DMS153 treated with DMSO at 0.1 percent for 48 hours (cell line): ENCODE results near the gene LTBP3.
A peak's percentile ranks its signal among the peaks of the same experiment; 100 is the strongest.

Source experiments
- DNase-seq: peaks from one replicate; lab custom pipeline; 2025; ENCODE audit not compliant: unreplicated experiment; lab: John Stamatoyannopoulos, UW

LTBP3 gene

DNA sequence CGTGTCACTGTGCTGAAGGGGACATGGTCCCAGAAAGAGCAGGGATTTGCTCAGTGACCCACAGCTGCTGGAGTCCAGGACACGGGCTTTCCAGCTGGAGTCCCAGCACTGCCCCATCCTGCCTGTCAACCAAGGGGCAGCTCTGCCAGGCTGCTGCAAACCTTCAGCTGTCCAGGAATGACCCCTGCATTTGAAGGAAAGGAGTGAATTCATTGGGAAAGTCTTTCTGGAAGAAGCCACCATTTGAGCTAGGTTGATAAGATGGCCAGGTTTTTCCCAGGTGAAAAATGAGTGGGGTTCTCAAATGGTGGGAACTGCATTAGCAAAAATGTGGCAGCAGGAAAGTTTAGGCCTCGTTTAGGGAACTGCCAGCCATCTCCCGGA is 28.1 kb upstream of the LTBP3 start:
- no peak for DNase-seq

DNA sequence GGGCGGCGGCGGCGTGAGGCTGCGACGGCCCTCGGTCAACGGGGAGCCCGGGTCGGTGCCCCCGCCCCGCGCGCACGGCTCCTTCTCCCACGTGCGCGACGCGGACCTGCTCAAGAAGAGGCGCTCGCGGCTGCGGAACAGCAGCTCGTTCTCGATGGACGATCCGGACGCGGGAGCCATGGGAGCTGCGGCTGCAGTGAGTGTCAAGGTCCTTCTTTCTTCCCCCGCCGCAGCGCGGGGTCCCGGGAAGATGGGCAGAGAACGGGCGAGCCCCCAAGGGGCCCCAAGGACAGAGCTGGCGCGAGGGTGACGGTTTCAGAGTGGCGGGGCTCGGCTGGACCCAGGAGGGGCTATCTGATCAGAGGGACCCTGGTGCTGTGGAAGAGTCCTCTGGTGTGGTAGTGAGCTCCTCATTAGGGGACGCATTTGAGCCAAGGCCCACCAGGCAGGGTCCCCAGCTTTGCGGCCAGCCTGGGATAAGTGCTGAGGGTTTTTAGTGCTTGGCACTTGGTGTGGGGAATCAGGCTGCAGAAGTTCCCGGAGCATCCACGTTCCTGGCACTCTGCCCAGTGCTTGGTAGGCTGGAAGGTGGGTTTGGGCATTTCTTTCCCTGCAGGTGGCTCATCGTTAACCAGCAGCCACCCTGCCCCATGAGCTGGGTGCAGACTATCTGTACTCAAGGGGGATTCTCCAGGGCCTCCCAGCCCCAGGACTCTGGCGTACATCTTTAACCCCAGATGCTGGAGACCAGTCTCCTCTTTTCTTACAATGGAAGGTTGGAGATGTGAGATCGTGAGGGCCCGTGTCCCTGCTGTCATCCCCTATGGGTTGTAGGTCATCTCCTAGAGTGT is 27.5 kb upstream of the LTBP3 start:
- DNase-seq: no peak

DNA sequence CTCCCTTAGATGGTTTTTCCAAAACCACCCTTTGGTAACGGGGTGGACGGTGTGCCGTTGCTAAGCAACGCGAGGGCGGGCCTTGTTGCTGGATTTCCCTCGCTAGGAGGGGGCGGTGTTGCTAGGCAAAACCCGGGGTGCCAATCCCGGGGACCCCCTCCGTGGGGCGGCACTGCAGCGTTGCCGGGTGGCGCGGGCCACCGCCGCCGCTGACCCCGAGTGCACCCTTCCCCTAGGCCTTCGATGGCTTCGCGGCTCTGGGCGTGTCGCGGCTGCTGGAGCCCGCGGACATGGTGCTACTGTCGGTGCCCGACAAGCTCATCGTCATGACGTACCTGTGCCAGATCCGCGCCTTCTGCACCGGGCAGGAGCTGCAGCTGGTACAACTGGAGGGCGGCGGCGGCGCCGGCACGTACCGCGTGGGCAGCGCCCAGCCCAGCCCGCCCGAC is 26.6 kb upstream of the LTBP3 start:
- DNase-seq: no peak

DNA sequence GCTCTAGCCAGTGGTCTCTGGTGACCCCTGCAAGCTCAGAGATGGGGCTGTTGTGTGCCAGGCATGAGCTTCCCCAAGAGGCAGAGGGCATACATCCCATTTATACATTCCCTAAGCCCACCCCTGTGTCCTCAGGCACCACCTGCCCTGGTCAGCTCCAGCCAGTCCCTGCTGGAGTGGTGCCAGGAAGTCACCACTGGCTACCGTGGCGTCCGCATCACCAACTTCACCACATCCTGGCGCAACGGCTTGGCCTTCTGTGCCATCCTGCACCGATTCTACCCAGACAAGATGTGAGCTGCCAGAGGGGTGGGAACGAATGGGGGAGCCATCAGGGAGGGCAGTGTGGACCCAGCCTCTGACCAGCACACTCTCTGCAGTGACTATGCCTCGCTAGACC is 25.9 kb upstream of the LTBP3 start:
- no peak for DNase-seq

DNA sequence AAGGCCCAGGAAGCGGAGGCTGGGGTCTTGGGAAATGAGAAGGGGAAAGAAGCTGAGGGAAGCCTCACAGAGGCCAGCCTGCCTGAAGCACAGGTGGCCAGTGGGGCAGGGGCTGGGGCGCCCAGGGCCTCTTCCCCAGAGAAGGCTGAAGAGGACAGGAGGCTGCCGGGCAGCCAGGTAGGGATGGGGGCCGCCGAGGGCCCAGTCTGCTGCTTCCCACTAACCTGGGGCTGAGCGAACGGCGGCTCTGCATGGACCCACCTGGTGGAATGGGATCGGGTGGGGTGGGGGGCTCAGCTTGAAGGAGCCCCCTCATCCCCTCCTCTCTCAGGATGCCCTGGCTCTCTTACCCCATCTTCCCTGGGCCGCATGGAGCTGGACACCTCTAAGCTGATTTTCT is 25.4 kb upstream of the LTBP3 start:
- DNase-seq: no peak

DNA sequence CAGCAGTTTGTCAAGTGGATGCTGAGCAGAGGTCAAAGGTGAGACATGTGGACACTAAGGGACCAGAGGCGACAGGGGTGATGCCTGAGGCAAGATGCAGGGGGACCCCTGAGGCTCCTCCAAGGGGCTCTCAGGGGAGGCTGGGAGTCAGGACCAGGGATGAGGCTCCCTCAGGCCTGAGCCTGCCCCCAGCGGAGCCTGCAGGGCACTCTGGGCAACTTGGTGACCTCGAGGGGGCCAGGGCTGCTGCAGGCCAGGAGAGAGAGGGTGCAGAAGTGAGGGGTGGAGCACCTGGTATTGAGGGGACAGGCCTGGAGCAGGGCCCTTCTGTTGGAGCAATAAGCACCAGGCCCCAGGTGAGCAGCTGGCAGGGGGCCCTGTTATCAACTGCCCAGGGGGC is 23.8 kb upstream of the LTBP3 start:
- no peak for DNase-seq

DNA sequence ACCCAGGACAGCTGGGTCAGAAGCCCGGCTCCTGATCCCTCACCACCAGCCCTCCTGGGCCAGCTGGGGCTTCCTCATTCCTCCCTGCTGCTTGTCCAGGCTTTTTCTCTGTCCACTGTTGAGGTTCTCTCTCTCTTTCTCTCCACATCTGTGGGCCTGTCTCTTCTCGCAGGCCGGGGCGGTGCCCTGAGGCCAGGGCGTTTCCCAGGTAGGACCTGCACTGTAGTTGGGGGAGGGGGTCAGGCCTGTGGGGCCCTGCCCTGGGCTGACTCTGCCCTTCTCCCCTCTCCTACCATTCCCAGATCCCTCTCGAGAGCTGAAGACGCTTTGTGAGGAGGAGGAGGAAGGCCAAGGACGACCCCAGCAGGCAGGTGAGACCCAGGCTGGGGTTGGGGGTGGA is 22.6 kb upstream of the LTBP3 start:
- no peak for DNase-seq

DNA sequence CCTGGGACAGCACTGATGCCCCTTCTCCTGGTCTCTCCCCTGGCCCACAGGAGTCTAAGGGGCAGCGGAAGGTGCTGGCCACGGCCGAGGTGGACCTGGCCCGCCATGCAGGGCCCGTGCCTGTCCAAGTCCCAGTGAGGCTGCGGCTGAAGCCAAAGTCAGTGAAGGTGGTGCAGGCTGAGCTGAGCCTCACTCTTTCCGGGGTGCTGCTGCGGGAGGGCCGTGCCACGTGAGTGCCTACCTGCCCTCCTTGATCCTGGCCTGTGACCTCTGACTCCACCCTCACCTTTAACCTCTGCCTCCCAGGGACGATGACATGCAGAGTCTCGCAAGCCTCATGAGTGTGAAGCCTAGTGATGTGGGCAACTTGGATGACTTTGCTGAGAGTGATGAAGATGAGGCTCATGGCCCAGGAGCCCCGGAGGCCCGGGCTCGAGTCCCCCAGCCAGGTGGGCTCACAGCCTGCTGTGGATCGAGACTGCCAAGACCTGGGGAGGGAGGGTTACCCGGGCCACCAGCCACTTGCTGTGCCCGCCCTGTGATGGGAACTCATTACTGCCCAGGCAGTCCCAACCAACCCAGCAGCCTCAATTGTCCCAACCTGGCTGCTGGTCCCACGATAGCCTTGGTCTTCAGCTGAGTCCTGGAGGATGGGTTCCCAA is 22.0 kb upstream of the LTBP3 start:
- DNase-seq: no peak

DNA sequence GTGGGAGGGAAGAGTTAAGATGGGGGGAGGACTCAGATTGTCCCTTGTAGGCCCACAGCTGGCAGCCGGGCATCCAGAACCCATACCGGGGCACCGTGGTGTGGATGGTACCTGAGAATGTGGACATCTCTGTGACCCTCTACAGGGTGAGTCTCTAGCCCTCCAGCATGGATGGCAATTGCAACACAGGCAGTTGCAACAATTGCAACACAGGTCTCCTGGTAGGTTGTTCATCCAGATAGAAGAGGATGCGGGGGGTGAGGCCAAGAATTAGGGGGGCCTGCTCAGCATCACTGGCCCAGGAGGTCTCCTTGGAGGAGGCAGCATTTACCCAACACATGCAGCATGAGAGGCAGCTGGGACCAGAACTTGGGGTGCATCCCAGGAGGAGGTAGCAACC is 21.1 kb upstream of the LTBP3 start:
- no peak for DNase-seq

DNA sequence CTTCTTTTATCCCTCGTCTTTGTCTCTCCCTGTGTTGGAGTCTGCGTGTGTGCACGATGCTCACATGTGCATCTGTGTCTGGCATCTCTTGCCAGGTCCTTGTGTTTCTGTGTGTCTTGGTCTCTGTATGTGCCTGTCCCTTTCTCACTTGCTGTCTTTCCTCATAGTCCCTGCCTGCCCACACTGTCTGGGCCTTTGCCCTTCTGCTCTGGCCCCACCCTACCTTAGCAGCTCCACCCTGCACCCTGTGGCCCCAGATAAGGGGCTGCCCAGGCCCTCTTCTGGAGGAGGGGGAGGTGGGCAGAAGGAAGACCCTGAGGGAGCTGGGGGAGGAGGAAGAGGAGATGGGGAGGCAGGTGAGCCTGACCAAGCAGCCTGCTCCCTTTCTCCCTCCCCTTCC is 20.5 kb upstream of the LTBP3 start:
- no peak for DNase-seq

DNA sequence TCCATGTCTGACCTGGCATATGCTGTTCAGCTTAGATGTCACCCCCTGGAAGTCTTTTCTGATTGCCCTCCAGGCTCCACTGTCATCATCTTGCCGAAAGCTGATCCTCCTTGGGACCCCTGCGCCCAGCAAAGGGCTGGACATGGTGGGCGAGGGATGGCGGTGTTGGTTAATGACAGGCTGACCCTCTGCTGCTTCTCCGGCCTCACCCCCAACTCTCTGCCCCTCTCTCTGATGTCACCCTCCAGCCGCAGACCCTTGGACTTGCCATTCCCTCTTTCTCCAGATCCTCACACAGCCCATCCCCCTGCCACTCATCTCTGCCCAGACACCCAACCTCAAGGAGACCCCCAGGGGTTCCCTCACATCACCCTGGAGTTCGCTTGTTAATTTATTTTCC is 20.0 kb upstream of the LTBP3 start:
- DNase-seq: no peak

DNA sequence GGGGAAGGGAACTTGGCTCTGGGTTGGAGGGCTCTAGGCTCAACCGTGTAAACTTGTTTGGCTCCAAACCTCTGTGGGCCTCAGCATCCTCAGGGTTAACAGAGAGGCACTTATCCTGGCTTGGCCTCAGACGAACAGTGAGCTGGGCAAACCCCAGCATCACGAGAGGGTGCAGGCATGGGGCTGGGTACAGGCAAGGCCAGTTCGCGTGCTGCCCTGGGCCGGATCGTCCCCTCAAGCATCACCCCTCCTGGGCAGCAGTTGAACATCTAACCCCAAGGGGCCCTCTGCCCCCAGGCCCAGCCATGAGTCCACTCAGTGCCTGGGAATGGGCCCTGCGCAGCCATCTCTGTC is 19.6 kb upstream of the LTBP3 start:
- DNase-seq: no peak

DNA sequence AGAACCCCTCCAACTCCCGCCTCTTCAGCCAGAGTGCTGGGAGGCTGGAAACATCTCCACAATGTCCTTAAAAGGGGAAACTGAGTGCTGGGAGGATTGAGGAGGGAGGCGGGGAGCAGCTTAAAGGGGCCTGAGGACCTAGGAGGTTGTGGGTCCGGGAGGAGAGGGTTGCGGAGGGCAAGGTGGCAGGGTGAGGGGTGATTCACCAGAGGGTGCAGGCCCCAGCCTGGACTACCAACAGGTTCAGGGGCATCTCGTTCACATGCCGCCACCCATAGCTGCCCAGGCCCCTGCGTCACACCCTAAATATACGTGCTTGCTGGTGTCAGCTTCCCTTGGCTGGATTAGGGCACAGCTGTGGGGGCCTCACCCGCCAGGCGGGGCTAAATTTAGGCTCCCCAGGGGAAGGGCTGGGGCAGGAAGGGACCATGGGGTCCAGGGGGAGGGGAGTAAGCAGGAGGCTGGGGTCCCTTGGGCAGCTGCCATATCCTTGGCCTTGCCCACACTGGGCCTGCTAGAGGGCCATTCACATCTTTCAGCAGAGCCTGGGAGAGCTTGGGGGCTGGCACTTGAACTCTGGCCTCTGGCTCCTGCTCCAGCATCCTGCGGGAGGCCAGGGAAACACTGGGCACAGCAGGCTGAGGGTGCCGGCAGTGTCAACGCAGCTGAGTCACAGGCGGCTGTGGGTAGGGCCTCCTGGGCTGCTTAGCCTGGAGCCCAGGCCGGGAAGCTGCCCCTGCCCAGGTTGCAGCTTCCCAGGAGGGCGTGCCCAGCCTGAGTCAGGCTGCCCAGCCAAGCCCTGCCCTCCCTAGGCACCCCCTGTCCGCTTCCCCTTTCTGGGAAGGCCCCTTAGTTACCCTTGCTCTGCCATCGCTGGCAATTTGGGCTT is 19.0 kb upstream of the LTBP3 start:
- no peak for DNase-seq

DNA sequence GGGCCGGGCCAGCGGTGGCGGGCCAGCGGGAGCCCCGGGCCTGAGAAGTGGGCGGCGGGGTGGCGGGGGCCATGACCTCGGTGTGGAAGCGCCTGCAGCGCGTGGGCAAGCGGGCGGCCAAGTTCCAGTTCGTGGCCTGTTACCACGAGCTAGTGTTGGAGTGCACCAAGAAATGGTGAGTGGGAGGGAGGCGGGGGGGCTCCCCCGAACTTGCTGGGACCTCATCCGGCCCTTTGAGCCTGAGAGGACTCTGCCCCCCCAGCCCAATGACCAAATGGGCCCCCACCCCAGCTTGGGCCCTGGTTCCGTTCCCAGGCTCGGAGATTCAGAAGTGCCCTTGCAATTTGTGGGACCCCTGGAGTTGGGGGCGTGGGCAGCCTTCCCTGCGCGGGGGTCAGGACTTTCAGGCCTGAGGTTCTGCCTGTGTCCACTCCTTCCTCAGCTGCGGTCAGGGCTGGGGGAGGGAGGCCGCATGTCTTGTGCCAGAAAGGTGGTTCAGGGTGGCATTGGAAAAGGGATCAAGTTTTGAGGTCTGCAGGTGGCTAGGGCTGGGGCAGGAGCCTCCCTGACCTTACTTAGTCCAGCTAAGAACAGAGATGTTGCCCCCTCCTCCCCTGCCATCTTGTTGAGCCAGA is 18.2 kb upstream of the LTBP3 start:
- no peak for DNase-seq

DNA sequence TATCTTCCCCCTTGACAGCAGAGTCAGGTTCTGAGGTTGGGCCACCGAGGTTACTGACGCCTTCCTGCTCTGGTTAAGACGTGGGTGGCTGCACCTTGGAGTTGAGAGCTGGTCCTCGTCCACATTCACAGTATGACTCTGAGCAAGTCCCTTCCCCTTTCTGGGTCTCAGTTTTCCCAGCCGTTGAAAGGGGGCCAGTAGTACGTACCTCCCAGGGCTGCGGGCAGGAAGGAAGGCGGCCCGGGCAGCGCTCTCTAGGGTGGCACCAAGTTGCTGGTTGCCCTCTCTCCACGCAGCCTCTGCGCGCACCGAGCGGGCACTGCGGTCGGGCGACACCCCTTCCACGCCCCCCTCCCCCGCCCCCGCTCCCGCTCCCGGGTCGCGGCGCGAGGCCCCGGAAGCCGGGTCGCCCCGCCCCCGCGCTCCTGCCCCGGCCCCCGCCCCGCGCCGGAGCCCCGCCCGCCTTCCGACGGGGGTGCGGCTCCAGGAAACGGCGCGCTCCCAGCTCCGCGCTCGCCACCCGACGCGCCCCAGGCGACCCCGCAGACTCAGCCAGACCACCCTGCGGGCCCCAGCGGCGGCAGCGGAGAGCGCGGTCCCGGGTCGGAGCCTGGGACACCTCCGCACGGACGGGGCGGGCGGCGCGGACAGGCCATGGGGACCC is 17.5 kb upstream of the LTBP3 start, which contains the start of gene EHBP1L1:
Gene EHBP1L1, plus strand, starts transcription at position 486 of the 664 bp plus-strand sequence. CDS start 250 bp downstream, outside the sequence.
- no peak for DNase-seq

DNA sequence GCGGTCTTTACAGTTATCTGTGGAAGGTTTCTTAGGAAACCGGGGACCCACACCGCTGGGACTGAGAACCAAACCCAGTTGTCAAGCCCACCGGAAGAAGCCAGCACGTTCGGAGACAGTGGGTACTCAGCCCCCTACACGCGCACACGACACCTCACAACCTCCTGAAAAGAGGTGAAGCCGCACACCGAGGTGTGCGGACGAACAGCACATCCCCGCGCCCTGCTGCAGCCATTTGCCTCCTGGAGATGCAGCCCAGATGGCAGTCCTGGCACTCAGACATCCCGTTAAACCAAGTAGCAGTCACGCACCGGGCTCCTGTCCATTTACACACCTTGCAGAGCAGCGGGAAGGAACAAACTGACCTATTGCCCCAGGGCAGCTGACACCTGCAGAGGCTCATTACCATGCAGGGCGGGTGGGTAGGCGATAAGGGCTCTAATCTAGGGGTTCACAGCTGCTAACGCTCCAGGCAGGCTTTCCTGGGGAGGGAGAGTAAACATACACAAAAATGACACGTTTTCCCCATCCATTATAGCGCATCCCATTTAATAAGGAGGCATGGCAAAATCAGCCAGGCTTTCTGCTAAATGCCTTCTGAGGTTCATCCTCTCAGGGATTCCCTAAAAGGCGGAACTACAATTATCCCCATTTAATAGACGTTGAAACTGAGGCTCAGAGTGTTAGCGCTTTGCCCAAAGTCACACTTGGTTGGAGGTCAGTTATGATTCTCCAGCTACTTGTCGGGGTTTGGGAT is 16.8 kb upstream of the LTBP3 start:
- no peak for DNase-seq

DNA sequence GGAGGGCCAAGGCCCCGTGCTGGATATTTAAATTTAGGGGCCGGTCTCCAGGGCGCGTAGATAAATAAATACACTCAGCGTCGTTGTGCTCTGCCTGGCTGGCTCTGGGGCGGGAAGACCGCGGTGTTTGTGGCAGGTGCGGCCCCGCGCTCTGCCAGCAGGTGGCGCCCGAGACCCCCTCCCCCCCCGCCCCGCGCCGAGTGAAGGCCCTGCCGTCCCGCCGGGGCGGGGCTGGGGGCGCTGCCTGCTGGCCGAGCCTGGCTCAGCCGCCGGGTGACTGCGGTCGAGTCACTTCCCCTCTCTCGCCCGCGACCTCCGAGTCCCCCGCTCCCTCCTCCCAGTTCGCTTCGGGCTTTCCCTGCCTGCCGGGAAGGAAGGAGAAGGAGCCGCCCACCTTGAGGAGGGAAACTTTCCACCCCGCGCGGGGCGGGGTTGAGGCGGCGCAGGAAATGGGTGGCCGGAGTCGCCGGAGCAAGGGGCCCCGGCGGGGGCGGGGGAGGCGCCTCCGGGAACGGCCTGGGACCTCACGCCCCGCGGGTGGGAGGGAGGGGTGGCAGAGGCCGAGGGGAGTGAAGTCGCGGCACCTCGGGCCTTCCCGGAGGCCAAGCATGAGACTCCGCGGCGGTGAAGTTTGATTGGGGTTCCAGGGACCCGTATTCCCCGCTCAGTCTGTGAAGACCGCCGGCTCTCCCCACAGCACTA is 16.1 kb upstream of the LTBP3 start:
- peak; percentile 53 for DNase-seq

DNA sequence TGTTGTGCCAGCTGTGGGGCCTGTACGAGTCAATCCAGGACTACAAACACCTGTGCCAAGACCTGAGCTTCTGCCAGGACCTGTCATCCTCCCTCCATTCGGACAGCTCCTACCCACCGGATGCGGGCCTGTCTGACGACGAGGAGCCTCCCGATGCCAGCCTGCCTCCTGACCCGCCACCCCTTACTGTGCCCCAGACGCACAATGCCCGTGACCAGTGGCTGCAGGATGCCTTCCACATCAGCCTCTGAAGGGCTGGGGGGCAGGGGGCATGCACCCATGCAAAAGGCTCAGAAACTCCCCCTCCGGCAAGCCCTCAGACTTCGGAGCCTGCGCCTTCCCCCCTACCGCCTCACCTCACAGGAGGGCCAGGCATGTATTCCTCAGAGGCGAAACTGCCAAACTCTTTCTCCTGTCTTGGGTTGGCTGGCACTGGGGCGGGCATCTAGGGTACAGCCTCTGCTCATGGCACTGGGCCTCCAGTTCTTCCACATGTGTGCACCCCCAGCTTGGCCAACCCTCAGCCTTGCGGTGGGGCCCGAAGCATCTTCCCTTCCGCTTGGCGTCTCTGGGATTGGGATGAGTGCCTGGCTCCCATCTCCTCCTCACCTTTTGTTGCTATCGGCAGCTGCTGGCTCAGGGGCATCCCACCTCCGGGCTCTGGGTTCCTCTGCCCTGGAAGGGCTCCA is 15.4 kb upstream of the LTBP3 start:
- no peak for DNase-seq
